HCT116 (cell line): ENCODE data around the gene FARP1. TPM values are rescaled to one million over a fixed set of nuclear protein-coding genes. Genes with fewer than 3 reads are reported as not detected.

Experiments
- ATAC-seq: fragments of 200-7000 bp; cut with Tn5 transposase; 2 replicates; pipeline ENCODE4 v1.9.1; 2020; ENCODE audit warnings: mild to moderate bottlenecking, moderate library complexity
- BruUV-seq: library from RNA; stranded (reverse); fragments of 400-500 nt; replicated peaks from 2 replicates; lab custom pipeline; 2021; lab: Mats Ljungman, UMichigan
- CTCF ChIA-PET: fragments of 300-600 bp; sonication (Branson Sonifier 250); formaldehyde crosslinking; loops from one replicate; lab custom pipeline; 2021; ENCODE audit warnings: antibody characterized with exemption; lab: Charles Lee
- POLR2A ChIA-PET: fragments of 300-600, 350-600 bp; sonication (Branson Sonifier 250); formaldehyde crosslinking; loops from one replicate; lab custom pipeline; 2021; ENCODE audit warnings: antibody characterized with exemption; lab: Charles Lee
- RAD21 ChIA-PET, 2 experiments: fragments of 300-600 bp; sonication (Branson Sonifier 250); formaldehyde crosslinking; loops; one replicate each; lab custom pipeline; 2023; ENCODE audit warnings: low total read pairs in 2 of 2; ENCODE audit not compliant: uncharacterized antibody in 2 of 2, unreplicated experiment in 2 of 2, low non-redundant PET in 1 of 2; lab: Charles Lee
- DNase-seq: peaks from one replicate; pipeline ENCODE4 v3.0.0-alpha.2; 2010; ENCODE audit warnings: low read depth, low spot score
- H2AFZ ChIP-seq: fragments of 200-600 bp; shearing (Covaris generic), sonication (generic); 2 replicates; pipeline ENCODE4 v1.6.1; 2017; ENCODE audit warnings: low read depth, mixed run types, mixed read lengths, antibody characterized with exemption, low read length; ENCODE audit not compliant: poor library complexity, severe bottlenecking
- H3K27ac ChIP-seq: 2 replicates; pipeline ENCODE4 v1.5.1; 2012; ENCODE audit warnings: low read depth, low read length
- H3K27me3 ChIP-seq: fragments of 200-600 bp; sonication (generic); 2 replicates; pipeline ENCODE4 v1.6.1; 2016; ENCODE audit warnings: mixed run types, low read length, mixed read lengths; ENCODE audit not compliant: insufficient read depth
- H3K36me3 ChIP-seq, 2 experiments: fragments of 200-500 bp in 1 of 2; fragments of 200-600 bp in 1 of 2; sonication (Bioruptor generic) in 1 of 2; sonication (generic) in 1 of 2; 2 replicates each; pipeline versions ENCODE4 v1.5.1 to v1.6.1; 2014 to 2016; ENCODE audit warnings: low read length in 2 of 2, inconsistent platforms in 1 of 2, mixed read lengths in 1 of 2, mixed run types in 1 of 2; ENCODE audit not compliant: insufficient read depth in 2 of 2, control insufficient read depth in 1 of 2
- H3K4me1 ChIP-seq, 2 experiments: fragments of 200-600 bp in 1 of 2; sonication (generic) in 1 of 2; 2 replicates each; pipeline versions ENCODE4 v1.5.1 to v1.6.1; 2012 to 2017; ENCODE audit warnings: low read length in 2 of 2, inconsistent platforms in 1 of 2, mild to moderate bottlenecking in 1 of 2, mixed read lengths in 1 of 2, mixed run types in 1 of 2, moderate library complexity in 1 of 2; ENCODE audit not compliant: insufficient read depth in 2 of 2, control insufficient read depth in 1 of 2
- H3K4me2 ChIP-seq: fragments of 200-600 bp; sonication (generic); 2 replicates; pipeline ENCODE4 v1.6.1; 2017; ENCODE audit warnings: mixed run types, low read length, mixed read lengths
- H3K4me3 ChIP-seq, 2 experiments: fragments of 200-600 bp in 1 of 2; sonication (generic) in 1 of 2; replicated peaks in 1 of 2; 2 replicates each; pipeline ENCODE4 v1.5.1; 2011 to 2016; ENCODE audit warnings: low read length in 2 of 2, control low read depth in 1 of 2, low read depth in 1 of 2, mild to moderate bottlenecking in 1 of 2, mixed read lengths in 1 of 2, mixed run types in 1 of 2
- H3K79me2 ChIP-seq: fragments of 200-600 bp; sonication (generic); 2 replicates; pipeline ENCODE4 v1.6.1; 2017; ENCODE audit warnings: mild to moderate bottlenecking, mixed run types, low read length, moderate library complexity, mixed read lengths; ENCODE audit not compliant: insufficient read depth
- H3K9ac ChIP-seq: fragments of 200-600 bp; sonication (generic); 2 replicates; pipeline ENCODE4 v1.6.1; 2016; ENCODE audit warnings: low read length, mixed read lengths
- H3K9me2 ChIP-seq: fragments of 200-600 bp; sonication (generic), shearing (Covaris generic); 2 replicates; pipeline ENCODE4 v1.6.1; 2017; ENCODE audit warnings: mixed run types, mild to moderate bottlenecking, moderate library complexity; ENCODE audit not compliant: insufficient read depth
- H3K9me3 ChIP-seq, 2 experiments: fragments of 200-500 bp in 1 of 2; fragments of 200-600 bp in 1 of 2; sonication (Bioruptor generic) in 1 of 2; sonication (generic) in 1 of 2; 2 replicates each; pipeline ENCODE4 v1.6.1; 2014 to 2017; ENCODE audit warnings: low read length in 2 of 2, mixed read lengths in 2 of 2, inconsistent platforms in 1 of 2, low read depth in 1 of 2, mild to moderate bottlenecking in 1 of 2, mixed run types in 1 of 2, moderate library complexity in 1 of 2; ENCODE audit not compliant: control insufficient read depth in 1 of 2, insufficient read depth in 1 of 2
- H4K20me1 ChIP-seq: fragments of 200-600 bp; sonication (generic), shearing (Covaris generic); 2 replicates; pipeline ENCODE4 v1.6.1; 2017; ENCODE audit warnings: mixed run types, mild to moderate bottlenecking, moderate library complexity; ENCODE audit not compliant: insufficient read depth
- CEBPB ChIP-seq: IDR thresholded peaks from 2 replicates; pipeline ENCODE4 v1.6.1; 2012; ENCODE audit warnings: low read depth
- EGR1 ChIP-seq: IDR thresholded peaks from 2 replicates; pipeline ENCODE4 v1.6.1; 2012; ENCODE audit warnings: low read depth
- ELF1 ChIP-seq: IDR thresholded peaks from 2 replicates; pipeline ENCODE4 v1.6.1; 2012; ENCODE audit warnings: low read depth, borderline replicate concordance
- EZH2 ChIP-seq: fragments of 200-600 bp; sonication (generic); IDR thresholded peaks from 2 replicates; pipeline ENCODE4 v1.6.1; 2017; ENCODE audit warnings: antibody characterized with exemption, mixed run types
- EZH2phosphoT487 ChIP-seq: fragments of 200-600 bp; IDR thresholded peaks from 2 replicates; pipeline ENCODE4 v1.6.1; 2018; ENCODE audit warnings: antibody characterized with exemption, borderline replicate concordance
- FOSL1 ChIP-seq: IDR thresholded peaks from 2 replicates; pipeline ENCODE4 v1.6.1; 2012; ENCODE audit warnings: low read depth
- JUND ChIP-seq: IDR thresholded peaks from 2 replicates; pipeline ENCODE4 v1.6.1; 2012
- POLR2AphosphoS5 ChIP-seq: IDR thresholded peaks from 2 replicates; pipeline ENCODE4 v1.6.1; 2011; ENCODE audit warnings: mild to moderate bottlenecking, low read depth, low read length, moderate library complexity
- SIN3A ChIP-seq: IDR thresholded peaks from 2 replicates; pipeline ENCODE4 v1.6.1; 2012; ENCODE audit warnings: low read depth
- intact Hi-C: fragments of 100-400 bp; cut with micrococcal nuclease; formaldehyde crosslinking; loops from 2 replicates; pipeline ENCODE4 v1.10.0; 2022
- total RNA-seq: library from RNA; stranded (reverse); gene quantifications from one replicate; pipeline ENCODE4 v1.2.1, GENCODE V29; 2021; ENCODE audit not compliant: unreplicated experiment
- TF ChIP-seq, protein P1 (sequence below): IDR thresholded peaks from 2 replicates; pipeline ENCODE4 v1.6.1; 2012
- TF ChIP-seq, protein P2 (sequence below): IDR thresholded peaks from 2 replicates; pipeline ENCODE4 v1.6.1; 2012; ENCODE audit warnings: low read depth

The FARP1 gene
- total RNA-seq, 1 experiment from 2014 or later: 30.5 TPM

DNA sequence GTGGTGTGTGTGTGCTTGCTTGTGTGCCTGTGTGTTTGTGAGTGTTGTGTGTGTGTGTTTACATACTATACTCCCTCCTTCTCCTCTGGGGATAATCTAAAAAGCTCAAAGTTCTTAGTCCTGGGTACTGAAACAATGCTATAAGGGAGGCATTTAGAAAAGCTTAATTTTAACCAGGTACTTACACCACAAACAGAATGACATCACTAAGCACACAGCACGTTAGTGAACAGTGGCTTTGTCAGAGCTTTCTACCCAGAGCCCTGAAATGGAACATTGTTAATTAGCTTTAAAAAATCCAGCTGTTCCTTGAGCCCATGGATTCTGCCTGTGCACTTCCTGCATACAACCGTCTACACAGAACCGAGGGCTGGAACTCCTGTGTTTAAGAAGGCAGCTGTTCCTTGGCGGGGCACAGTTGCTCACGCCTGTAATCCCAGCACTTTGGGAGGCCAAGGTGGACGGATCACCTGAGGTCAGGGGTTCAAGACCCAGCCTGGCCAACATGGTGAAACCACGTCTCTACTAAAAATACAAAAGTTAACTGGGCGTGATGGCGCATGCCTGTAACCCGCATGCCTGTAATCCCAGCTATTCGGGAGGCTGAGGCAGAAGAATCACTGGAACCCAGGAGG lies 103.8 kb downstream of the FARP1 start:
- H3K79me2 ChIP-seq: no peaks in the 10 kb centered on the region
- ChIA-PET POLR2A (no interaction called here), CTCF (no interaction called here), RAD21 (no interaction called here)
- no peaks in the 10 kb centered on the region for H3K36me3 ChIP-seq
- no peaks in the 10 kb centered on the region for H3K9me2 ChIP-seq
- intact Hi-C loops: no loop called here
- no TSS peak for BruUV-seq
- H3K27ac ChIP-seq: no peak overlapping the region
- H3K9me3 ChIP-seq: no peaks in the 10 kb centered on the region
- no peak overlapping the region for H3K9ac ChIP-seq
- no peak overlapping the region for H2AFZ ChIP-seq
- H4K20me1 ChIP-seq: no peaks in the 10 kb centered on the region
- H3K4me3 ChIP-seq: no peak overlapping the region
- no peak for ATAC-seq
- no peak for DNase-seq
- no peaks in the 10 kb centered on the region for H3K27me3 ChIP-seq
- no peak overlapping the region for H3K4me2 ChIP-seq
- no peaks in the 10 kb centered on the region for H3K4me1 ChIP-seq
- TF ChIP-seq EZH2: no peak
- TF ChIP-seq EZH2phosphoT487: no peak
- no peak for TF ChIP-seq POLR2AphosphoS5
- TF ChIP-seq SIN3A: no peak
- TF ChIP-seq FOSL1: no peak
- TF ChIP-seq JUND: no peak
- TF ChIP-seq ELF1: no peak
- no peak for TF ChIP-seq EGR1
- no peak for TF ChIP-seq CEBPB
- TF ChIP-seq, protein P1, sequence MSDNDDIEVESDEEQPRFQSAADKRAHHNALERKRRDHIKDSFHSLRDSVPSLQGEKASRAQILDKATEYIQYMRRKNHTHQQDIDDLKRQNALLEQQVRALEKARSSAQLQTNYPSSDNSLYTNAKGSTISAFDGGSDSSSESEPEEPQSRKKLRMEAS: no peak
- TF ChIP-seq, protein P2, sequence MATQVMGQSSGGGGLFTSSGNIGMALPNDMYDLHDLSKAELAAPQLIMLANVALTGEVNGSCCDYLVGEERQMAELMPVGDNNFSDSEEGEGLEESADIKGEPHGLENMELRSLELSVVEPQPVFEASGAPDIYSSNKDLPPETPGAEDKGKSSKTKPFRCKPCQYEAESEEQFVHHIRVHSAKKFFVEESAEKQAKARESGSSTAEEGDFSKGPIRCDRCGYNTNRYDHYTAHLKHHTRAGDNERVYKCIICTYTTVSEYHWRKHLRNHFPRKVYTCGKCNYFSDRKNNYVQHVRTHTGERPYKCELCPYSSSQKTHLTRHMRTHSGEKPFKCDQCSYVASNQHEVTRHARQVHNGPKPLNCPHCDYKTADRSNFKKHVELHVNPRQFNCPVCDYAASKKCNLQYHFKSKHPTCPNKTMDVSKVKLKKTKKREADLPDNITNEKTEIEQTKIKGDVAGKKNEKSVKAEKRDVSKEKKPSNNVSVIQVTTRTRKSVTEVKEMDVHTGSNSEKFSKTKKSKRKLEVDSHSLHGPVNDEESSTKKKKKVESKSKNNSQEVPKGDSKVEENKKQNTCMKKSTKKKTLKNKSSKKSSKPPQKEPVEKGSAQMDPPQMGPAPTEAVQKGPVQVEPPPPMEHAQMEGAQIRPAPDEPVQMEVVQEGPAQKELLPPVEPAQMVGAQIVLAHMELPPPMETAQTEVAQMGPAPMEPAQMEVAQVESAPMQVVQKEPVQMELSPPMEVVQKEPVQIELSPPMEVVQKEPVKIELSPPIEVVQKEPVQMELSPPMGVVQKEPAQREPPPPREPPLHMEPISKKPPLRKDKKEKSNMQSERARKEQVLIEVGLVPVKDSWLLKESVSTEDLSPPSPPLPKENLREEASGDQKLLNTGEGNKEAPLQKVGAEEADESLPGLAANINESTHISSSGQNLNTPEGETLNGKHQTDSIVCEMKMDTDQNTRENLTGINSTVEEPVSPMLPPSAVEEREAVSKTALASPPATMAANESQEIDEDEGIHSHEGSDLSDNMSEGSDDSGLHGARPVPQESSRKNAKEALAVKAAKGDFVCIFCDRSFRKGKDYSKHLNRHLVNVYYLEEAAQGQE: no peak
